HG03457 (cell line): ENCODE data around the gene TIGD6.

Source experiments
- ATAC-seq: cut with Tn5 transposase; IDR thresholded peaks from one replicate; pipeline ENCODE4 v1.9.1; 2021; ENCODE audit warnings: moderate number of reproducible peaks; ENCODE audit not compliant: unreplicated experiment

Gene TIGD6

DNA sequence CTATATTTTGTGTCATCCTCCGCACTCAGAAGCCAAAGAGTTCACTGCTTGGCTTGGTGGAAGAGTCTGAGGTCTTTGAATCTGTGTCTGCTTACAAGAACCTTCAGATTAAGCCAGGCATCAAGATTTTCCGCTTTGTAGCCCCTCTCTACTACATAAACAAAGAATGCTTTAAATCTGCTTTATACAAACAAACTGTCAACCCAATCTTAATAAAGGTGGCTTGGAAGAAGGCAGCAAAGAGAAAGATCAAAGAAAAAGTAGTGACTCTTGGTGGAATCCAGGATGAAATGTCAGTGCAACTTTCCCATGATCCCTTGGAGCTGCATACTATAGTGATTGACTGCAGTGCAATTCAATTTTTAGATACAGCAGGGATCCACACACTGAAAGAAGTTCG lies 19.2 kb downstream of the TIGD6 start:
- ATAC-seq = no peak

DNA sequence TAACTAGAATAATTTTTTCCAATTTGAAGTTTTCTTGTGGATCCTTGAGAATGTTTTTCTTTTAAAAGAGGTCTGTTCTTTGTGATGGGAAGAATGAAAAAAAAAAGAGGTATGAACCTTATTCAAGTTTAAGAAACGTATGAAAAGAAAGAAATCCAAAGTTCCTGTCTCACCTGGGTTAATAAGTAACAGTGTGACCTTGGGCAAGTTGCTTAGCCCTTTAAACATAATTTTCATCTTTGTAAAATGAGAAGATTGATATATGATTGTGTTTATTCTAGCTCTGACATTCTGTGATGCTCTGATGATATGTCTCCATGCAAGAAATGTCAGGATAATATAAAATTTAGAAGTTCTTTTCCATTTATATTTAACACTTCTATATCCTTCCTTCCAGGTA lies 20.6 kb downstream of the TIGD6 start:
- ATAC-seq = no peak

DNA sequence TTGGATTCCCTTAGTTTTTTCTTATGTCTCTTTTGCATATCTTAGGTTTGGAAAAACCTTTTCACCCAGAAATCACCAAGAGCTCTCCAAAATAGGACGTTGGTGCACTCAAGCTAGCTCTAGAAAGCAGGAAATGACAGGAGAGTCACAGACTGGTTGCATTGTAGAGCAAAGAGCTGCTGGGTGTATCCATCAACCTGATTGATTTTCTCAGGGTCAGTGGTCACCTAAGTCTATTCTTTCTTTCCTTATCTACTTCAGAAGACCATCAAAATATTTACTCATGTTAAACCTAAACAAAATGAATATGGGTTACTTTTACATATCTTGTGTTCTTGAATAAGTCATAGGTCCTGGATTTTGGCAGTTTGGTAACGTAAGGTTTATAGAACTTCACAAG lies 25.0 kb downstream of the TIGD6 start:
- no peak for ATAC-seq

DNA sequence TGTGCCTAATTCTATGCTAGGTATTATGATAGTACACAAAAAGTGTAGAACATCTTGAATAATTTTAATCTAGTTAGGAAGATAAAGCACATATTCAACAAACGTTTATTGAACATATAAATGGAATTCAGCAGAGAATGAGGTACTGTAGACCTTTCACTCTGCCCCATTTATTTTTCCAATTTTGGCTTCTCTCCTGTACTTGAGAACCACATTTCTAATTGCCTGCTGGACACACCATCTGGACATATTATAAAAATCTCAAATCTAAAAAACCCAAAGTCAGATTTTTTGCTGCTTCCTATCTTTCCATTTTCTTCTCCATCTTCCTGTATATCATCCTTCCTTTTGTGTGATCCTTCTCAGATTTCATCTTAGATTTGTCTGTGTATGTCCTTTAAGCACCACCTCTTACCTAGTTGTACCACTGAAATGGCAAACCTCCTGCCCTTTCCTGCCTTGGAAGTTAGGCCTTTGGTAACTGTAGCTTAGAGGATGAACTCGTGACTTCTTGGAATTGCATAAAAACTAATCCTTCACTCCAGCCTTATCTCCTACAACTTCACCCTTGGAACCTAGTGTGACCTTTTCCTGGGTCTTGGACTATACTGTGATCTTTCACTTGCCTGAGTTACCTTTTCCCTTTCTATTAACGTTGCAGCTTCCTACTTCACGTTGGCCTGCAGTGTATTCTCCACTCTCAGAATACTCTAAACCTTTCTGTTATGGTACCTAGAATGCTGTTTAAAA lies 31.1 kb downstream of the TIGD6 start:
- no peak for ATAC-seq

DNA sequence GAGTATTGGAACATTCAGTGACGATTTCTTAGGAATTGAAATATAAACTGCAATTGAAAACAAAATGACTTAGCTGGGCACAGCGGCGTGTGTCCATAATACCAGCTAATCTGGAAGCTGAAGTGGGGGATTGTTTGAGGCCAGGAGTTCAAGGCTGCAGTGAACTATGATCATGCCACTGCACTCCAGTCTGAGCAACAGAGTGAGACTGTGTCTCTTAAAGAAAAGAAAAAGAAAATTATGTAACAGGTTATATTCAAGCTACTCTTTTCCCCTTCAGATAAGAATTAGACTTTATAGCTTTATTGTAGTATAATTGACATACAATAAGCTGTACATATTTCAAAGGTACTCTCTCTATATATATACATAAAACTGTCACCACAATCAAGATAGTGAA lies 33.5 kb downstream of the TIGD6 start:
- no peak for ATAC-seq

DNA sequence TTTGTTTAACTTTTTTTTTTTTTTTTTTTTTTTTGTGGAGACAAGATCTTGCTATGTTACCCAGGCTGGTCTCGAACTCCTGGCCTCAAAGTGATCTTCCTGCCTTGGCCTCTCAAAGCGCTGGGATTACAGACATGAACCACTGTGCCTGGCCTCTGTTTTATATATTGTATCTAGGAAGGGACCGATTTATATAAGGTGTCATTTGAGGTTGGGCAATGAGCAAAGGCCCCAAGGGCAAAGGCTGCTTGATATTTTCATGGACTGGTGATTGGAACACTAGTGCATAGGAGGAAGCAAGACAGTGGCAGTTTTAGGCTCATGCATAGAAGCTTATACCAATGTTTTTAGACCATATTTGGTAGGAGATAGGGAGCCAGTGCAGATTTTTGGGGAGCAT lies 36.7 kb downstream of the TIGD6 start:
- no peak for ATAC-seq

DNA sequence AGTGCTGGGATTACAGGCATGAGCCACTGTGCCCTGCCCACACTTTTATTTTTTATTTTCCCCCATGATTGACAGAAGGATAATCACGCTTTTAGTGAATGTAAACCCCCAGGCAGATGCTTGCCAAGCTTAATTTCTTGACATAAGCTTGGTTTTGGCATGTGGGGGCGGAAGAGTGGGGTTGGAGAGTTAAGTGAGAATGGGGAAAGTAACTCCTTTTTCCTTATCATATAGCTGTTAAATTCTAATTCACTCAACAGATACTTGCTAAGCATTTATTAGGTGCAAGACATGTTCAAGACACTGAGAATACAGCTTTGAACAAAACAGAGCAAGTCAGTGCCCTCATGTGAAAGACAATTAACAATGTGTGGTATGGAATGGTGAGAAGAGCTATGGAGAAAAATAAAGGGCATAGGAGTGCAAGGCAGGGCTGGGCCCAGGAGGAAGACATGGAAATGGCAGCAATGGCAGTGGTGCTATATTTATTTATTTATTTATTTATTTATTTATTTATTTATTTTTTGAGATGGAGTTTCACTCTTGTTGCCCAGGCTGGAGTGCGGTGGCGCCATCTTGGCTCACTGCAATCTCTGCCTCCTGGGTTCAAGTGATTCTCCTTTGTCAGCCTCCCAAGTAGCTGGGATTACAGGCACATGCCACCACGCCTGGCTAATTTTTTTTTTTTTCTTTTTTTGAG lies 37.7 kb downstream of the TIGD6 start:
- ATAC-seq = no peak

DNA sequence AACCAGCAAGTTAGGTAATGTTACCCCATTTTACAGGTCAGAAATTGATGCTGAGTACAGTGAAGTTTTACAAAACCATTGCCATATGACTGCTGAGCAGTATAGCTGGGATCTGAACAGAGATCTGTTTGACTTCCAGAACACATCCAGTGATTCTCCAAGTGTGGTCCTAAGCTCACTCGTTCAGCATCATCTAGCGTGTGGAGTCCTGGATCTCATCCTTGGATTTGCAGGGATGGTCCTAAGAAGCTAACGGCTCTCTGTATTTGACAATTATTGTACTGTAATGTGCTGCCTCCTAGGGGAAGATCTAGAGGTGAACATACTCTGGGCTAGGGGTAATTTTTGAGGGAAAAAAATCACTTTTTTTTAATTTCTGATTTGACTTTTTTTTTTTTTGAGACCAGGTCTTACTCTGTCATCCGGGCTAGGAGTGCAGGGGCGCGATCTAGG lies 38.5 kb downstream of the TIGD6 start:
- ATAC-seq = no peak

DNA sequence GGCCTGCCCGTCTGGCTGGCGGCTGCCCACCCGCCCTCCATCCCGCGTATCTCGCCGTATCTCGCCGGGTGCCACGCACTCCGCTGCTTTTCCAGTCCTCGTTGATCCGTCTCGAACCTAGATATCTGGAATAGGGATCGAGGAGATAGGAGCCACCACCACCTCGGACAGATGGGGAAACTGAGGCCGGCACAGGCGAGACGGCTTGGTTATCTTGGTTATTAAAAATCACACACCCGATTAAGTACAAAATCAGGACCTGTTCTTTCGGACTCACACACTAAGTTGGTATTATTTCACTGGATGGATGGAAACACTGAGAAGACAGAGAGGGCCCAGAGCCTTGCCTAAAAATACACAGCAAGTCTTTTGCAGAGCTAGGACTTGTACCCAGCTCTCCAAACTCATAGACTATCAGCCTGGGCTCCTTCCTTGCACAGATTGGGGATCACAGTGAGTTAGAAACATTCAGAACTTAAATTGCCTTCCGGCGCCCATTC lies 39.2 kb downstream of the TIGD6 start:
- no peak for ATAC-seq

DNA sequence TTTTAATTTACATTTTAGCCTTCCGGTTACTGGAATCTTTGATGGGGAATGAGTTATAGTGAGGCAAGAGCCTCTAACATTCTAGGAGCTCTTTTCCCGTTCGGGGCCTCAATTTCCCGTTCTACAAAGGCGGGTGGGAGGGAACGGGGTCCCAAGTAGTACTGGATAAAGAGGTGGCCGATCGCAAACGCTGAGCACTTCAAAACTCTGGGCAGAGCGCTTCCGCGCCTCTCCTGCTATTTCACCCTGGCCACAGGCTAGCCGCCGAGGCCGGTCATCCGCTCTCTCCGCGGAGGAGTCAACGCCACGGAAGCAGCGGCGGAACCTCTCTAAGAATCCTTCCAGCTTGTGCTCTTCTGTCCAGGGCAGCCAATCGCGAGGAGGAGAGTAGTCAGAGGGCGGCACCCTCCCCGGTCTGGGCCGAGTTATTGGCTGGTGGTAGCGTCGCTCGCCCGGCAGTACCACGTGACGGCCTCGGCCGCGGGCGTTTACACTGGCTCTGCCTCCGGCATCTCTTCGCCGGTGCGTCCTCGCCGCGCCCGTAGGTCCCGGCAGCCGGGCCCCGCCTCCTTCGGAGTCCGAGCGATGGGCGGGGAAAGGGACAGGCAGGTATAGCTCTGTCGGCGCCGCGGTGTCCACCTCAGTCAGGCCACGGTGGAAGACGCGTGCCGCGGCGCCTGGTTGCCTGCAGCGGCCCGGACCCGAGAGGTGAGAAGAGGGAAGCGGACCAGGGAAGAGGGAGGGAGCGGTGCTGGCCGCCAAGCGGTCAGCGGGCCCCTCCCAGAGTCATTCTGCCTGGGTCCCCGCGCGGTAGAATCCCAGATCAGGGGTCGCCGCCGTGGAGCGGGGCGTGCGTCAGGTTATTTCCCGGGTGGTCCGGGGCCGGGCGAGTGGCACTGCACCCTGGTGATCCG lies 39.9 kb downstream of the TIGD6 start, which contains the start of gene SLC26A2:
SLC26A2 (plus strand) TSS at position 487 of the 914 bp plus-strand sequence. CDS start 16,895 bp downstream, outside the sequence.
- ATAC-seq = peak; percentile 99

DNA sequence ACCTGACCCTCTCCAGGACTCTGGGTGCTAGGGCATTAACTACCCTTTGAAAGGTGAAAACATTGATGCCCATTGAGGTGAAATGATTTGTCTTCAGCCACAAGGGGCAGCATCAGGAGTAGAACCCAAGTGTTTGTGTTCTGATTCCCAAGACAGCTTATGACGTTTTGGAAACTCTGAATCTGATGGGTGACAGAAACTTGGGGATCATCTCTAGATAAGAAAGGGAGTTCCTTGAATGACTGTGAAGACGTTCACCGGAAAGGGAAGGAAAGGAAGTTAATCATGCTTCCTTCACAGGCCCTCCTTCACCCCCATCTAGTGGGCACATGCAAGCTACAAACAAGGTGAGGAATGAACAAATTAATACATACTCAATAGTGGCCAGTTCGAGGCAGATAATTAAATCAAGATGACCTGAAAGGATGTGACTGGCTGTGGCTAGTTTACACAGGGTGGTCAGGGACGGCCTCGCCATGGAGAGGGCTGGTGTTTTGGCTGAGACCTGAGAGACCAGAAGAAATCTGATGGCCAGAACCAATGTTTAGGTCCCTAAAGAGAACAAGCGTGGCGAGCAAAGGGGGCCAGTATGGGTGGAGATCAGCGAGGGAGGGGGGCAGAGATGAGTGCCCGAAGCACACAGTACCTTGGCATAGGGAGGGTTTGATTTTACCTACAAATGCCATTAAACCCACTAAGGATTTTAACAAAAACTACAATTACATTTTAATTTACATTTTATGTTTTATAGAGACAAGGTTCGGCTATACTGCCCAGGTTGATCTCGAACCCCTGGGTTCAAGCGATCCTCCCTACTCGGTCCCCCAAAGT lies 40.8 kb downstream of the TIGD6 start:
- no peak for ATAC-seq

DNA sequence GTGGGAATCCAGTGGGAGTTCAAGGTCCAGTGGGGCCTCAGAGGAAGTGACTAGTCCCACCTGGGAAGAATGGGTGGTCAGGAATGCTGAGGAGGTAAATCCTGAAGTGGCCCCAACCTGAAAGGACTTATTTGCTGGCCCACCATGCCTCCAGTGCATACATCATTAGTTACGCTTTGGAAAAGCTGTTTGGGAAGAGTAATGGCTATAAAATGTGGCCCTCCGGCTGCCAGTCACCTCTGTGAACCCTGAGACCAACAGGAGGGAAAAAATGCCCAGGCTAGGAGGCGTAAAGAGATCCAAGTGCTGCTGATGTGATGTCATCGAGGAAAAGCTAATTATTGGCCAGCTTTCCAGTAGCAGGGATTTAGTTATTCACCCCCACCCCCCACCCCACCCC lies 42.6 kb downstream of the TIGD6 start:
- ATAC-seq = no peak

DNA sequence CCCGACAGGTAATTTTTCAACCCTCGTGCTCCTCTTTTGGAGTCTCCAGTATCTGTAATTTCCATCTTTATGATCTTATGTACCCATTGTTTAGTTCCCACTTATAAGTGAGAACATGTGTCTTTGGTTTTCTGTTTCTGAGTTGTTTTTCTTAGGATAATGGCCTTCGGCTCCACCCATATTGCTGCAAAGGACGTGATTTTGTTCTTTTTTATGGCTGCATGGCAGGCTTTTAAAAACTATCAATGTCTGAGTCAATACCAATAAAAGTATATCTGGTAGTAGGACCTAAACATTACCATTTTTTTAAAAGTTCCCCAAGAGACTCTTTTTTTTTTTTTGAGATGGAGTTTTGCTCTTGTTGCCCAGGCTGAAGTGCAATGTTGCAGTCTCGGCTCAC lies 43.8 kb downstream of the TIGD6 start:
- no peak for ATAC-seq

DNA sequence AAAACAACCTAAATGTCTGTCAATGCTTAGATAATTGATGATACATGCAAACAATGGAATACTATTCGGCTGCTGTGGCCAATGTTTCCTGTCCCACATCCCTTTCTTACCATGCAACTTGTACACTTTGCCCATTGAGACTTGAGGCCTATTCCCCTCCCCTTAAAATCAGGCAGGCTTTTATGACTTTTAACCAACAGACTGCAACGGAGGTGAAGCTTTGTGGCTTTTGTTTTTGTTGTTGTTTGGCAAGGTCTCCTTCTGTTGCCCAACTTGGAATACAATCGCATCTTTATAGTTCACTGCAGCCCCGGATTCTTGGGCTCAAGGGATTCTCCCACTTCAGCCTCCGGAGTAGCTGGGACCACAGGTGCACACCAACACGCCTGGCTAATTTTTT lies 45.7 kb downstream of the TIGD6 start:
- ATAC-seq = no peak

DNA sequence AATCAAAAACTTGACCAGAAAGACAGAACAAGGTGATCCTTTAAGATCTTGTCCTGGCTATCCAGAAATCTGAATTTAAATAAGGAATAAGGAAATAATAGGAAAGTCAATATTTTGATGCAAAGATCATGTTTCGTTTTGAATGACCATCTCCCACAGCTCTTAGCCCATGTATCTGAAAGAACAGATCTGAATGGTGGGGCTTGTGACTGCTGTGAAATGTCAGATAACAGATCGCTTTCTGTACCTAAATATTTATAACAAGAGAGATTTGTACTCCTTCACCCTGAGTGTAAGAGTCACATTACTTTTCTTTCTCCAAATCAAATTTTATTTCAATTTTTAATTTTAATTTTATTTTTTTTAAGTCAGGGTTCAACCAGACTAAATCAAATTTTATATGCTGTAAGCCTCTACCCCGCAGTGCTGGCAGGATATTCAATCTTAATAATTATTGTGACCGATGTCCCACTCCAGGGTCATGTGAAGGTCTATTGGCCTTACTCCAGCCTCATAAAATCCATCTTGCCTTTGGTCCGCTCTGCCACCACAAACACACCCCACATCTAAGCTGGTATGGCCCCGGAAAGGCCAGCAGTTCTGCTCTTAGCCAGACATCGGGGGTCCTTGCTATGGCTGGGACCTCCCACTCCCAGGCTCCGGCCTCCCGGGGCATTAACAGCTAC lies 46.9 kb downstream of the TIGD6 start:
- ATAC-seq = no peak

DNA sequence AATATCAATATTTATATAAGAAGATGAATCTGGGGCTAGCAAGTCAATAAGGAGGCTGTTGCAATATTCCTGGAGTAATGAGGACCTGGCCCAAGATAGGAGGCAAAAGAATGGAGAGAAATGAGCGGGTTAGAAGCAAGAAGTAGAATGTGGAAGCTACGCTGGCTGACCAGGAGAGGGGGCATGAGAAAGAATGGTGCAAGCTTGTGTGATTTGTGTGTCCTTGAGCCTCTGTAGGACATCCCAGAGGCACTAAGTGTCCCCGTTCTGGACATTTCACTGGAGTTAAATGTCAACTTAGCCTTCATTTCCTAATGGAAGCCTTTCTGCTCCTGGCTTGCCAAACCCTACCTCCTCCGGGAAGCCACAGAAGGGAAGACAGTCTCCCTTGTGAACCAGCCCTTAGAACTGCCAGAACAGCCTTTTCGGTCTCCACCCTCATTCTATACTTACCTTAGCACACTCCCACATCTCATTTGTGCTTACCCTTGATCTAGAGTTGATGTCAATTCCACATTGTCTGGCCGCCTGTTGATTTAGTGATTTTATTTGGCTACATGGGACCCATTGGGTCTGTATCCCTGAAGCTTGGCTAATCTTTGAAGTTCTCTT lies 49.2 kb downstream of the TIGD6 start:
- no peak for ATAC-seq

DNA sequence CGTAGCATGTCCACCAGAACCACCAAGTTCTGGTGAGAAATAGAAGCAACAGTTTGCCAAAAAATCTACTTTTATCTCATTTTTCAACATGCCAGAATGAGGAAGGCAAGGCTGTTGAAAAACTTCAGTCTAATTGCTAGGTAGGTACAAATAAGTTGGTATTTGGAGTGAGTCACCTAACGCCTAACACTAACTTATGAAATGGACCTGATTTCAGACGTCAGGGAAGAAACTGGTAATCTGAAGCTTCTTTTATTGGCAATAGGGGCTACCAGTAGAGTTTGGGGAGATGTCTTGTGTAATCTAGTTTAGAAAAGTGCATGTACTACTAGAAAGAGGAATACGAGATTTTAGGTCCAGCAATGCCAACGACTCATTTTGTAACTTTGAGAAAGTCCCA lies 51.5 kb downstream of the TIGD6 start:
- ATAC-seq = no peak

DNA sequence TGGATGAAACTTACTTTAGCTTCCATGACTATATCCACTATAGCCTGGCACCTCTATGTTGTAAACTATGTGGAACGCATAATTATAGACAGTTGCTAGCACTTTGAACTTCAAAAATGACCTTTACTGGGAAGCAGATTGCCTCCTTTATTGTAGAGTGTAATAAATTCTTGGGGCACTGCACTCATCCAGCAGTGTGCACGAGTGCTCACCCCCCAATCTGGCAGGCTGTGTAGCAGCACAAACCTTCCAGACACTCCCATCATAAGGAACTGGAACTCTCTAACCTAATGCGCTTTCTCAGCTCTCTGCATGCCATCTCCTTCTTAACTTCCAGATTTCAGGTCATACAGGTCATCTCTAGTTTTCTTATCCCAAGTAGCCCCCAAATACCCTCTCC lies 54.3 kb downstream of the TIGD6 start:
- no peak for ATAC-seq

DNA sequence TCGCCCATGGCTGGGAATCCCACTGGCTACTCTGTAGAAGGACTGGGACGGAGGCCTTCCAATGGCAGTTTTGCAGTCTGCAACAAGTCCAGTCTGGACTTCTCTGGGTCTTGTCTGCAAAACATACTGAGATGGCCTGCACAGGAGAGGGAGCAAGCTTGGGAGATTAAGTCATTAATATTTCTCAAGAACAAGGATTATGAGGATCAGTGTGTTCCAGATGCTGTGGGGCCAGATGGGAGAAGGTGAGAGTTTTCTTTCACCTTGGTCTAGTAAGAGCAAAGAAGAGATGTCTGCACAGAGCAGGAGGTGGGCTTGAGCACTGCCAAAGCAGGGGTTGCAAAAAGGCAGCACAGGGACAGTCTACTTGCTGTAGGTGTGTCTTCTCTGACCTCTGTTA lies 55.8 kb downstream of the TIGD6 start, which contains the start of gene PDE6A:
PDE6A (minus strand) TSS at position 128 of the 400 bp plus-strand sequence; CDS start at position 8, 120 bp downstream.
- ATAC-seq = no peak
